ENCODE results near the gene FDX2. TPM values are rescaled to one million over a fixed set of nuclear protein-coding genes. Genes with fewer than 3 reads are reported as not detected.

FDX2 gene
- total and polyA plus RNA-seq, 2 donors (not counting 3 experiments of a cell fraction or from before 2014, with no cell fraction given), result 20.5 to 59.8 TPM

DNA sequence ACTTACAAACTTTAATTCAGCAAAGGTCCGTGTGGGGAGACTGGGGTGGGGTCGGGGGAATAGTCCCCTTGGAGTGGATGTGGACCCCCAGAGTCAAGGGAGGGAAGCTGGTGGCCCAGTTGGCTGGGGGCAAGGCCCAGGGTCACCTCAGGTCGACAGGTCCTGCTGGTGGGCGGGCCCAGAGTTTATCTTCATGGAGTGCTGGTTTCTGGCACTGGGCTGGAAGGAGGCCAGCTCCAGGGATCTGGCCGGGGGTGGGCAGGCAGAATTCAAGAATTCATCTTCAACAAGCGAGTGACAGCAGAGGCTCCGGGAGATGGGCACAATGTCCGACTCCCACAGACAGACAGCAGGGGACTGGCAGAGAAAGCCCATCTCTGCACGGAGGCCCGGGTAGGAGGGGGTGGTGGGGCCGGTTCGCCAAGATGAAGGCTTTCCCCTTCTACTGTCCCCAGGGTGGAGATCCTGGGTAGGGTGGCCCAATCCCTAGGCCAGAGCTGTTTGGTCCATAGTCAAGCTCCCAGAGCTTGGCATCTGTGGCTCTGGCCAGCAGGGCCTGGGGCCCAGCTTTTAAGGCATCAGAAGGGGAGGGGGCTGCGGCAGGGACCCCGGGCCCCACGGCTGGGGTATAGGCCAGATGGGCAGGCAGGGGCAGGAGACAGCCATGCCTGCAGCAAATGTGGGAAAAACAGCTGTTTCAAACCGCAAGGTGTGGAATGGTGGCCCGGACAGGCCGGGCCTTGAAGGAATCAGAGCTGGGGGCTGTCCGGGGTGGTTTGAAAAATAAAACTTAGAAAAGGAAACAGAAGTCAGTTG lies 622 bp upstream of the FDX2 start:
- no peak overlapping the region for H3K4me2 ChIP-seq (ENCODE audit: insufficient read depth, low read length)
- intact Hi-C loops (cut with micrococcal nuclease), result loop anchor here (2.0 to 5.0 kb wide), 2 partner anchors 16 to 44 kb away; partner anchors contain the start of genes ICAM1 and RAVER1
- no peaks in the 10 kb centered on the region for H3K4me1 ChIP-seq (ENCODE audit: control insufficient read depth, extremely low read depth, insufficient read depth, low read length)
- H3K9me1 ChIP-seq (replicated peaks; ENCODE audit: control insufficient read depth, extremely low read depth, insufficient read depth, low read length), result no peaks in the 10 kb centered on the region
- no peaks in the 10 kb centered on the region for H3K27me3 ChIP-seq (ENCODE audit: control insufficient read depth in 2 of 2, insufficient read depth in 2 of 2, low read length in 2 of 2)
- H3K36me3 ChIP-seq (ENCODE audit: control insufficient read depth in 2 of 2, extremely low read depth in 1 of 2, insufficient read depth in 2 of 2, low read length in 2 of 2), result peaks cover 6 to 23% of the 10 kb centered on the region in 2 experiments
- H3K79me2 ChIP-seq (ENCODE audit: control insufficient read depth, insufficient read depth, low read length), result no peaks in the 10 kb centered on the region
- ChIA-PET POLR2A (no interaction called here), CTCF (interaction anchor here (0.7 to 2.3 kb wide), 5 partner anchors 15 to 72 kb away, joined by 3 to 4 read pairs (median 4); partner anchors contain the start of gene ICAM1)
- no peaks in the 10 kb centered on the region for H3K9me3 ChIP-seq (replicated peaks; ENCODE audit: control insufficient read depth, insufficient read depth, low read length)
- no peak overlapping the region for H3K9ac ChIP-seq (replicated peaks; ENCODE audit: extremely low read depth, insufficient read depth, low read length)
- H2AFZ ChIP-seq (ENCODE audit: low read depth, low read length), result no peak overlapping the region
- H4K20me1 ChIP-seq (replicated peaks; ENCODE audit: control insufficient read depth, extremely low read depth, insufficient read depth, low read length), result no peaks in the 10 kb centered on the region
- DNase-seq (ENCODE audit: low read depth, low spot score), result no peak
- TF ChIP-seq GATA2 (IDR thresholded peaks at IDR 0.05; ENCODE audit: insufficient read depth, insufficient read length, low read depth, low read length) (no peak), EZH2 (IDR thresholded peaks at IDR 0.05; ENCODE audit: borderline replicate concordance, low read depth, low read length, severe bottlenecking) (no peak), MYC (IDR thresholded peaks at IDR 0.05; ENCODE audit: low read depth, low read length) (no peak), JUN (IDR thresholded peaks at IDR 0.05; ENCODE audit: borderline replicate concordance, insufficient read depth, insufficient read length, low read depth) (no peak), POLR2A (IDR thresholded peaks at IDR 0.05; ENCODE audit: low read depth, low read length) (no peak), POLR2AphosphoS5 (IDR thresholded peaks at IDR 0.05; ENCODE audit: insufficient read depth, low read depth, low read length) (no peak), FOS (IDR thresholded peaks at IDR 0.05; ENCODE audit: borderline replicate concordance, insufficient read depth, low read length) (no peak)
- TF ChIP-seq, protein P1, sequence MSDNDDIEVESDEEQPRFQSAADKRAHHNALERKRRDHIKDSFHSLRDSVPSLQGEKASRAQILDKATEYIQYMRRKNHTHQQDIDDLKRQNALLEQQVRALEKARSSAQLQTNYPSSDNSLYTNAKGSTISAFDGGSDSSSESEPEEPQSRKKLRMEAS (IDR thresholded peaks at IDR 0.05; ENCODE audit: insufficient read depth, insufficient read length), result no peak
- TF ChIP-seq, protein P2, sequence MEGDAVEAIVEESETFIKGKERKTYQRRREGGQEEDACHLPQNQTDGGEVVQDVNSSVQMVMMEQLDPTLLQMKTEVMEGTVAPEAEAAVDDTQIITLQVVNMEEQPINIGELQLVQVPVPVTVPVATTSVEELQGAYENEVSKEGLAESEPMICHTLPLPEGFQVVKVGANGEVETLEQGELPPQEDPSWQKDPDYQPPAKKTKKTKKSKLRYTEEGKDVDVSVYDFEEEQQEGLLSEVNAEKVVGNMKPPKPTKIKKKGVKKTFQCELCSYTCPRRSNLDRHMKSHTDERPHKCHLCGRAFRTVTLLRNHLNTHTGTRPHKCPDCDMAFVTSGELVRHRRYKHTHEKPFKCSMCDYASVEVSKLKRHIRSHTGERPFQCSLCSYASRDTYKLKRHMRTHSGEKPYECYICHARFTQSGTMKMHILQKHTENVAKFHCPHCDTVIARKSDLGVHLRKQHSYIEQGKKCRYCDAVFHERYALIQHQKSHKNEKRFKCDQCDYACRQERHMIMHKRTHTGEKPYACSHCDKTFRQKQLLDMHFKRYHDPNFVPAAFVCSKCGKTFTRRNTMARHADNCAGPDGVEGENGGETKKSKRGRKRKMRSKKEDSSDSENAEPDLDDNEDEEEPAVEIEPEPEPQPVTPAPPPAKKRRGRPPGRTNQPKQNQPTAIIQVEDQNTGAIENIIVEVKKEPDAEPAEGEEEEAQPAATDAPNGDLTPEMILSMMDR (IDR thresholded peaks at IDR 0.05; ENCODE audit: extremely low read depth in 1 of 2, insufficient read depth in 1 of 2, low read depth in 1 of 2, low read length in 2 of 2), result no peak
- no peak for FAIRE-seq
- dilution Hi-C loops (cut with MboI; ENCODE audit: extremely low pct_ligation_motif_present, low sequenced_read_pairs), result no loop called here
- H3K4me3 ChIP-seq (replicated peaks in 1 of 3; ENCODE audit: insufficient read depth in 1 of 3, low read depth in 1 of 3, low read length in 3 of 3), result no peak overlapping the region
- H3K27ac ChIP-seq (ENCODE audit: insufficient read depth, low read depth, low read length), result no peak overlapping the region
- TSS peak; percentile 50 for BruUV-seq (replicated peaks)
